Adrenal gland (tissue), 12 donors: ENCODE results near the gene SYTL3. TPM values are rescaled to one million over a fixed set of nuclear protein-coding genes. Genes with fewer than 3 reads are reported as not detected.

Experiments used
- DNase-seq, 7 donors: peaks; one replicate each; pipeline ENCODE4 v3.0.0-alpha.2; 2019 to 2020
- H3K27ac ChIP-seq, 5 donors: fragments of 200-600 bp; sonication (generic) in 4 of 5; 1 replicate in 3 of 5; 2 replicates in 2 of 5; pipeline versions ENCODE4 v1.5.1 to v1.8.0; 2016 to 2020; ENCODE audit warnings: mild to moderate bottlenecking in 1 of 5
- H3K27me3 ChIP-seq: fragments of 200-600 bp; 2 replicates; pipeline ENCODE4 v1.8.0; 2021
- H3K36me3 ChIP-seq, 2 donors: fragments of 200-600 bp; replicated peaks in 1 of 2; 1 replicate in 1 of 2; 2 replicates in 1 of 2; pipeline versions ENCODE4 v1.5.1 to v1.8.0; 2018 to 2022
- H3K4me1 ChIP-seq, 2 donors: fragments of 200-600 bp; replicated peaks in 1 of 2; 1 replicate in 1 of 2; 2 replicates in 1 of 2; pipeline versions ENCODE4 v1.5.1 to v1.8.0; 2018 to 2021
- H3K4me3 ChIP-seq, 4 donors: fragments of 200-600 bp; sonication (generic) in 3 of 4; one replicate each; pipeline ENCODE4 v1.5.1; 2016 to 2018
- H3K9me3 ChIP-seq, 3 donors: fragments of 200-600 bp; sonication (generic) in 1 of 3; replicated peaks in 1 of 3; 1 replicate in 2 of 3; 2 replicates in 1 of 3; pipeline versions ENCODE4 v1.5.1 to v1.8.0; 2016 to 2021
- CTCF ChIP-seq, 6 experiments: fragments of 450-650 bp in 4 of 6; fragments of 200-600 bp in 2 of 6; sonication (generic) in 1 of 6; IDR thresholded peaks; 1 replicate in 5 of 6; 2 replicates in 1 of 6; pipeline versions ENCODE4 v1.5.1 to v1.8.0; 2016 to 2021; ENCODE audit warnings: antibody characterized with exemption in 6 of 6, mild to moderate bottlenecking in 2 of 6, moderate library complexity in 1 of 6
- POLR2A ChIP-seq, 2 donors: fragments of 450-650 bp; IDR thresholded peaks; one replicate each; pipeline ENCODE4 v1.6.1; 2017; ENCODE audit warnings: antibody characterized with exemption in 2 of 2, mild to moderate bottlenecking in 2 of 2, moderate library complexity in 1 of 2
- WGBS, 4 donors: extraction: QIAGEN DNeasy Blood & Tissue Kit in 2 of 4; methylation state at CpG; one replicate each; pipeline versions ENCODE4 v1.1.5 to v1.1.7; 2013 to 2017; 5-methylcytosine and 5-hydroxymethylcytosine counted together
- intact Hi-C, 2 donors: fragments of 100-400 bp; cut with DNase I; formaldehyde crosslinking; loops; one replicate each; pipeline versions ENCODE4 v1.14.1 to v1.15.0; 2022 to 2023
- polyA plus RNA-seq, 3 donors: library from polyadenylated mRNA; stranded (reverse); fragments of 200-250 nt in 2 of 3; fragments of 350-450 nt in 1 of 3; fragmentation: Illumina TruSeq in 1 of 3; extraction: RNeasy Lipid Tissue Mini Kit (QIAGEN cat#74804) in 1 of 3; gene quantifications; one replicate each; pipeline ENCODE4 v1.2.3, GENCODE V29; 2013 to 2014
- total RNA-seq, 9 donors: library from RNA; depleted of rRNA in 4 of 9; stranded (reverse); fragments of >200 nt in 4 of 9; fragments of 120-200 nt in 1 of 9; fragmentation: NEBNext Ultra II Directional in 1 of 9; extraction: Animal tissue kit (Norgen Biotek cat#: 25700) in 1 of 9; gene quantifications; one replicate each; pipeline versions ENCODE4 v1.1.0 to v1.2.4, GENCODE V29; 2013 to 2023
- donor health status: healthy with polysubstance abuse.
- donor health status: Bipolar disorder and iron deficiency.
- donor health status: DM: yes; HTN: yes; CAD: no.
- donor health status: DM: no; HTN: no; CAD: no.
- donor health status: DM: no; HTN: no; CAD: no.
- donor health status: DM: yes; HTN: yes; CAD: no.

Gene SYTL3
- total and polyA plus RNA-seq, 12 donors = 0.94 to 3.9 (median 2.1) TPM

- no peaks in the 10 kb centered on the region for H3K36me3 ChIP-seq
- no peak overlapping the region for H3K4me3 ChIP-seq
- intact Hi-C loops = loop anchor here (5.0 kb wide), 1 partner anchor 269 kb away; no protein-coding TSS in a partner anchor
- no peak overlapping the region for H3K27ac ChIP-seq
- H3K4me1 ChIP-seq = peaks cover 16 to 28% of the 10 kb centered on the region in 2 donors
- no peaks in the 10 kb centered on the region for H3K9me3 ChIP-seq
- TF ChIP-seq POLR2A (IDR thresholded peaks at IDR 0.05) (no peak), CTCF (IDR thresholded peaks at IDR 0.05) (no peak)
- peak in 2 of 7 donors; percentile 19 to 50 for DNase-seq
- H3K27me3 ChIP-seq = no peaks in the 10 kb centered on the region
- WGBS, 4 donors = 88 to 93% (median 91%) methylated on average over 7 to 14 of the region's 14 CpGs
Measured at GRCh38 chr6:158703111-158703836, 53.4 kb downstream of the SYTL3 start.

- DNase-seq = peak; percentile 82 to 89 (median 86)
- Histone ChIP-seq H3K27me3 (no peaks in the 10 kb centered on the region), H3K27ac (peak overlapping the region in 4 of 5 donors; percentile 19 to 66 (median 36)), H3K36me3 (no peaks in the 10 kb centered on the region), H3K9me3 (no peaks in the 10 kb centered on the region), H3K4me3 (peak overlapping the region in 1 of 4 donors; percentile 48), H3K4me1 (peaks cover 16 to 28% of the 10 kb centered on the region in 2 donors)
- 9 to 14% (median 10%) methylated on average over 31 to 42 of the region's 42 CpGs for WGBS, 4 donors
- intact Hi-C loops = loop anchor here (5.0 kb wide), 1 partner anchor 268 kb away; no protein-coding TSS in a partner anchor
- TF ChIP-seq CTCF (IDR thresholded peaks at IDR 0.05) = peak; percentile 96 to 99 (median 98)
- TF ChIP-seq POLR2A (IDR thresholded peaks at IDR 0.05) = no peak
Measured at GRCh38 chr6:158703837-158704822, 54.3 kb downstream of the SYTL3 start.

- Histone ChIP-seq H3K4me1 (peaks cover 16 to 28% of the 10 kb centered on the region in 2 donors), H3K36me3 (no peaks in the 10 kb centered on the region), H3K4me3 (no peak overlapping the region), H3K9me3 (no peaks in the 10 kb centered on the region), H3K27ac (peak overlapping the region in 3 of 5 donors; percentile 77 to 81 (median 78)), H3K27me3 (no peaks in the 10 kb centered on the region)
- 70 to 84% (median 80%) methylated on average over 9 to 13 of the region's 13 CpGs for WGBS, 4 donors
- intact Hi-C loops = no loop called here
- DNase-seq = no peak
- no peak for TF ChIP-seq CTCF (IDR thresholded peaks at IDR 0.05)
- no peak for TF ChIP-seq POLR2A (IDR thresholded peaks at IDR 0.05)
Measured at GRCh38 chr6:158705386-158706126, 55.7 kb downstream of the SYTL3 start.
